Astrocyte of the cerebellum (primary cell): Measurements from ENCODE around the gene RAB40A.
"Not testable (repeated sequence)": the region's sequence is repeated elsewhere in the genome, so short reads cannot be mapped to it uniquely, and the experiment has no call there.

Experiments
- DNase-seq: peaks from one replicate; pipeline ENCODE4 v3.0.0-alpha.2; 2011; ENCODE audit warnings: low read depth
- H3K4me3 ChIP-seq: 2 replicates; pipeline ENCODE4 v1.5.1; 2011; ENCODE audit warnings: mild to moderate bottlenecking, low read depth, low read length, moderate library complexity
- CTCF ChIP-seq: IDR thresholded peaks from 2 replicates; pipeline ENCODE4 v1.5.1; 2012; ENCODE audit warnings: low read length, low read depth, moderate library complexity, mild to moderate bottlenecking; ENCODE audit errors: missing control alignments
- in situ Hi-C: cut with HindIII; loops from 2 replicates; pipeline ENCODE4 v1.10.0; 2017; ENCODE audit warnings: low sequenced_read_pairs

RAB40A gene

GRCh38 chrX:103480526-103480925, 38.8 kb downstream of the RAB40A start:
- no peak for TF ChIP-seq CTCF
- no peak overlapping the region for H3K4me3 ChIP-seq
- in situ Hi-C loops: no loop called here
- DNase-seq: no peak

GRCh38 chrX:103477496-103477895, 41.8 kb downstream of the RAB40A start:
- H3K4me3 ChIP-seq: no peak overlapping the region
- in situ Hi-C loops: no loop called here
- no peak for TF ChIP-seq CTCF
- DNase-seq: no peak

GRCh38 chrX:103475381-103475780, 43.9 kb downstream of the RAB40A start:
- in situ Hi-C loops: no loop called here
- no peak for TF ChIP-seq CTCF
- no peak for DNase-seq
- H3K4me3 ChIP-seq: no peak overlapping the region

- DNase-seq, in situ Hi-C loops, H3K4me3 ChIP-seq: not testable (repeated sequence)
Measured at GRCh38 chrX:103469977-103470376, 49.3 kb downstream of the RAB40A start.

- in situ Hi-C loops: no loop called here
- TF ChIP-seq CTCF: no peak
- no peak for DNase-seq
- no peak overlapping the region for H3K4me3 ChIP-seq
Measured at GRCh38 chrX:103467887-103468286, 51.4 kb downstream of the RAB40A start.

GRCh38 chrX:103467156-103467555, 52.1 kb downstream of the RAB40A start:
- no peak for DNase-seq
- in situ Hi-C loops: no loop called here
- no peak for TF ChIP-seq CTCF
- H3K4me3 ChIP-seq: no peak overlapping the region

GRCh38 chrX:103464774-103465117, 54.5 kb downstream of the RAB40A start:
- TF ChIP-seq CTCF: peak; percentile 73
- H3K4me3 ChIP-seq: no peak overlapping the region
- in situ Hi-C loops: no loop called here
- DNase-seq: peak; percentile 57
